GM18870 (cell line): Measurements from ENCODE around the gene STMN3.
"Not testable (repeated sequence)": the region's sequence is repeated elsewhere in the genome, so short reads cannot be mapped to it uniquely, and the experiment has no call there.

ENCODE experiments used
- ATAC-seq: cut with Tn5 transposase; IDR thresholded peaks from one replicate; pipeline ENCODE4 v1.9.1; 2021; ENCODE audit warnings: moderate library complexity; ENCODE audit not compliant: unreplicated experiment

Gene STMN3

DNA sequence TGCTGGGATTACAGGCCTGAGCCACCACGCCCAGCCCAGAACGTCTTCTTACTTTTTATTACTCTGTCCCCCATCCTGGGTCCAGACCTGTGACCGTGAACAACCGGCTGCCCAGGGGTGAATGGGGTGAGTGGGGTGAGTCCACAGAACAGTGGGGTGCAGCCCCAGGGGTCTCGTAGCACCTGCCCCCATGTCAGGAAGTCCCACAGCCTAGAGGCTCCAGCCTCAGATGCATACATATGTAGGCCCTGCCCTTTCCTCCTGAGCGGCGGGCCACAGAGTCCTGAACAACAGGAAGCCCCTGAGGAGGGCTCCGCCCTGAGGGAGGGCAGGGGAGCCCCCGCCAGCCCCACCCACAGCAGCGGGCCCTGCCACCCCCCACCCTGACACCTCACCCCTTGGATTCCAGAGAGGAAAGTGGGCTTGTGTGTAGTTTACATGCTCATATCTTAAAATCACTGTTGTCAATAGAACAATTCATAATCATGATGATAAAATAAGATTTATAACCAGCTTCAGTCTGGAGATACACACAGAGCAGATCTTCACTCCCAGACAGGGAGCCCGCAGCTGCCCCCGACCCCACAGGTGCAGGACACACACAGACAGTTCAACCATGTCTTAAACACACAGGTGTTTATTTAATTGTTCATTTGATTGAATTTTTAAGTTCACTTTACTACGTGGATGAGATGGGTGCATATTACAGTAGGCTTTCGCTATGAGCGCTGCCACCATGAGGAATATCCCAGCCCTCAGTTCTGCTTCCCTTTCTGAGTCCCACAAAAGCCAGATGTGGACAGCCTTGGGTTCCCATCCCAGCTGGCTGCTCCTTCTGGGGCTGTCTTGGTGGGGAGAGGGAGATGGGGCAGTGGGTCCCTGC lies 13.9 kb downstream of the STMN3 start:
- ATAC-seq: no peak

DNA sequence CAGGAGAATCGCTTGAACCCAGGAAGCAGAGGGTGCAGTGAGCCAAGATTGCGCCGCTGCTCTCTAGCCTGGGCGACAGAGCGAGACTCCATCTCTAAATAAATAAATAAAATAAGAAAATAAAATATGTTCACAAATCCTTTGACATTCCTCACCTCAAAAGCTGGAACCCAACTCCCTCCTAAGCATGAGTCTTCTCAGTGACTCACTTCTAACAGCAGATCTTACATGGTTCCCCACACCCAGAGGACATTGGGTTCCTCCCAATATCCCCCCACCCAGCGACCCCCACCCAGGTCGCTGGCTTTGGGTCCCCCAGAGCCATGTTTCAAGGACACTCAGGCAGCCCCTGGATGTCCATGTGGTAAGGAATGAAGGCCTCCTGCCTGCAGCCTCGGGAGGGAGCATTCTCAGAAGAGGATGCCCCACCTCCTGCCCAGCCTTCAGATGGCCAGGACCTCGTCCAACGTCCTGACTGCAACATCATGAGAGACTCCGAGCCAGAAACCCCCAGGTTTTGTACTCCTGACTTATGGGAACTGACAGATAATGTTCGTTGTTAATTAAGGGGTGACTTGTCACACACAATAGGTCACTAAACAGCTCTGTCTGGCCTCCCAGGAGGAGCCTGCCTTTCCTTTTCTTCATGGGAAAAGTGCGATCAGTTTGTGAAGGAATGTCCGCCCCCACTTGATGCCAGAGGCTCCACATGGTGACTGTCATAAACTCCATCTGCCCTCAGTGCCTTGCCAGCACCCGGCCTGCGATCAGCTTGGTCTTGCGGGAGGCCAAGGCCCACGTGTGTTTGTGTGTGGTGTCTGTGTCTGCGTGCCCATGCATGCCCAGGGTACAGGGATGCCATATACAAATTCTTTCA lies 16.2 kb downstream of the STMN3 start:
- ATAC-seq: no peak

DNA sequence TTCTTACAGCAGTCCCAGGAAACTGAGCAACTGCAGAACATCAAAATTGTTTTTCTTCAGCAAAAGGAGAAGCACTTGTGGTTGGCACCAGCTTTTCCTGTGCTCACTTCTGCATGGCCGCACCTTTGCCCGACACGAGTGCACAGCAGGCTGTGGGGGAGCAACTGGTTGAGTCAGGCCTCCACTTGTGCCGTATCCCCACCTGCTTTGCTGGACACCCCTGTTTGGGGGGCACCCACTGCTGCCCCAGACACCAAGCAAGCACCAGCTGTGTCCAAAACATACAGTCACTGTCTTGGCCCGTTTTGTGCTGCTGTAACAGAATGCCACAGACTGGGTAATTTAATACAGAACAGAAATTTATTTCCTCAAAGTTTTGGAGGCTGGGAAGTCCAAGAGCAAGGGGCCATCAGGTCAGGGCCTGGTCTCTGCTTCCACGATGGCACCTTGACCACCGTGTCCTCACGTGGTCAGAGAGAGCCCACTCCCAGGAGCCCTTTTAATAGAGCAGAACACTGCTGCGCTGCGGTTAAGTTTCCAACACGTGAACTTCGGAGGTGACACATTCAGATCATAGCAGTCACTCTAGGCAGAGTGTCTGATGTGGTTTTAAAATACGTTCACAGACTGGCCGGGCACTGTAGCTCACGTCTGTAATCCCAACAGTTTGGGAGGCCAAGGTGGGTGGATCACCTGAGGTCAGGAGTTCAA lies 17.6 kb downstream of the STMN3 start:
- ATAC-seq: no peak

DNA sequence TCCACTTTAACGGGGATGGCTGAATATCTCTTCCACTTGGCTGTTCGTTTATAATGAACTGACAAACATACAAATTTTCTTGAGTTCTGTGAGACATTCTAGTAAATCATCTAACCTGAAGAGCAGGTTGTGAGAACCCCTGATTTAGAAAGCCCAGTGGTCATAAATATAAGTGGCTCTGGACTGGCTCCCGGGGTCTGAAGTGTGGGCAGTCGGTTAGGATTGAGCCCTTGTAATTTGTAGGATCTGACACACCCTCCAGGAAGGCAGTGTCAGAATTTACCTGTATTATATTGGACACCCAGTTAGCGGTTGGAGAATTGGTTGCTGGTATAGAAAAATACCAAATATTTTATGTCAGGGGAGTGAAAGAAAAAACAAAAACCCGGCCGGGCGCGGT lies 19.5 kb downstream of the STMN3 start:
- no peak for ATAC-seq

DNA sequence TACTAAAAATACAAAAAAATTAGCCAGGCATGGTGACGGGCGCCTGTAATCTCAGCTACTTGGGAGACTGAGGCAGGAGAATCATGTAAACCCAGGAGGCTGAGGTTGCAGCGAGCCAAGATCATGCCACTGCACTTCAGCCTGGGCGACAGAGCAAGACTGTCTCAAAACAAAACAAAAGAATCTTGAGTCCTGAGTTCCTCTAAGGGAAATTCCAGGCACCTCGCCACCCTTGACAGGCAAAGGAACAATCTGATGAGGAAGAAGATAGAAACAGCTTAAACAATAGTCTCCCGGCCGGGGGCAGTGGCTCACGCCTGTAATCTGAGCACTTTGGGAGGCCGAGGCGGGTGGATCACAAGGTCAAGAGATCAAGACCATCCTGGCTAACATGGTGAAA lies 21.8 kb downstream of the STMN3 start:
- ATAC-seq: not testable (repeated sequence)

DNA sequence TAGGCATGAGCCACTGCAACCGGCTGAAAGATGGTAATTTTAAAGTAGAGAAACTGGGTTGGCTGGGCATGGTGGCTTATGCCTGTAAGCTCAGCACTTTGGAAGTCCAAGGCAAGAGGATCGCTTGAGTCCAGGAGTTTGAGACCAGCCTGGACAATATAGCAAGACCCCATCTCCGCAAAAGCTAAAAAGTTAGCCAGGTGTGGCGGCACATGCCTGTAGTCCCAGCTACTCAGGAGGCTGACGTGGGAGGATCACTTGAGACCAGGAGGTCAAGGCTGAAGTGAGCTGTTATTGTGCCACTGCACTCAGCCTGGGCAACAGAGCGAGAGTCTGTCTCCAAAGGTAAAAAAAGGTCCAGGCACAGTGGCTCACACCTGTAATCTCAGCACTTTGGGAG lies 22.3 kb downstream of the STMN3 start:
- not testable (repeated sequence) for ATAC-seq

DNA sequence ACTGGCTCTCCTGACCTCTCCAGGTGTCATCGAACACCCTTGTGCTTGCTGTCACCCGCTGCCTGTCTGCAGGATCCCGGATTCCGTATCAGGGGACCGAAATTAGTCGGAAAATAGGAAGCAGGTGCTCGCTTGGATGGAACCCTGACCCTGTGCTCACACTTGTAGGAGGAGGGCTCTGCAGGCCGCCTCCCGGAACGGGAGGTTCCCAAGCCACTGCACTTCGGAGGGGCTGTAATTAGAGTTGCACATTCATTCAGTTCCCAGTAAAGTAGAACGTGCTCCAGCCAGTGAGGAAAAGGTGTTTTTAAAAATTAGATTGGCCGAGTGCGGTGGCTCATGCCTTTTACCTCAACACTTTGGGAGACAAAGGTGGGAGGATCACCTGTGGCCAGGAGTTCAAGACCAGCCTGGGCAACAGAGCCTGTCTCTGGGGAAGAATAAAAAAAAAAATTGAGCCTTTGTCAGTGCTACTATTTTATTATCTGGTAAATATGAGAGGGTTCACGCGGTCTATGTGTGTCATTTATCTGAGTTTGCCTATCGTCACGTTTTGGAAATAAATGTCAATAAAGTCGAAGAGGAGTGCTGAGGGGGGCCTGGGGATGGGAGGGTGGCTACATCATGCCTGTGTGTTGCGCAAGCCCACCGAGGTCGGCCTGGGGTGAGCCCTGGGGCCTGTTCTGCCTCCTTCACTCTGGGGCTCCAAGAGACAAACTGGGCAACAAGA lies 24.8 kb downstream of the STMN3 start:
- ATAC-seq: no peak

DNA sequence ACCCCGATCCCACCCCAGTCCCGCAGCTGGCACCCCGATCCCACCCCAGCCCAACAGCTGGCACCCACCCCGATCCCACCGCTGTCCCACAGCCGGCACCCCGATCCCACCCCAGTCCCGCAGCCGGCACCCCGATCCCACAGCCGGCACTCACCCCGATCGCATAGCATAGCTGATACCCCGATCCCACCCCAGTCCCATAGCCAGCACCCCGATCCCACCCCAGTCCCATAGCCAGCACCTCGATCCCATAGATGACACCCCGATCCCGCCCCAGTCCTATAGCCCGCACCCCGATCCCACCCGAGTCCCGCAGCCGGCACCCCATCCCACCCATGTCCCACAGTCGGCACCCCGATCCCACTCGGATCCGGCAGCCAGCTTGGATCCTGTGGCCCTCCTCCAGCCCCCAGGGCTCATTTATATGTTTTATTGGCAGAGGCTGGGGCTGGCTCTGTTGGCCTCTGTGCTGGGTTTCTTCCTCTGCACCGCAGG lies 25.4 kb downstream of the STMN3 start:
- ATAC-seq: no peak

DNA sequence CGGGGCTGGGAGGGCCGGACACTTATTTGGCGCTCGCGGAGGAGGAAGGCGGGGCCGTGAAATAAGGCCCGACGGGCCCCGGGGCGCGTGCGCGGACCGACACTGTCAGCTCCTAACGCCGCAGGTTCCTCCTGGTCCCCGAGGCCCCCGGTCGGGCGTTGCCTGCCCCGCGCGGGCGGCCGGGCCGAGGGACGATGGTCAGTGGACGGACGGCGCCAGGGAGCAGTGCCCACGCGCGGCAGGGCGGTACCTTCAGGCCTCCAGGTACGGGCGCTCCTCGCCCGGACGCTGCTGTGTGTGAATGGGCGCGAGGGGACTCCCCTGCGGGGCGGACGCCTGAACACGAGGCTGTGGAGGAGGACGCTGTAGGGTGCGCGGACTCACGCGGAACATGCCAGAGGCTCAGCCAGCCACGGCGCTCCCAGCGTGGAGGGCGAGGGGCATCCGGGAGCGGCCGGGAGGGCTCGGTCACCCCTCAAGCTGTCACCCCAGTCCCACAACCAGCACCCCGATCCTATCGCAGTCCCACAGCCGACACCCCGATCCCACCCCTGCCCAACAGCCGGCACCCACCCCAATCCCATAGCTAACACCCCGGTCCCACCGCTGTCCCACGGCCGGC lies 26.0 kb downstream of the STMN3 start:
- peak; percentile 54 for ATAC-seq

DNA sequence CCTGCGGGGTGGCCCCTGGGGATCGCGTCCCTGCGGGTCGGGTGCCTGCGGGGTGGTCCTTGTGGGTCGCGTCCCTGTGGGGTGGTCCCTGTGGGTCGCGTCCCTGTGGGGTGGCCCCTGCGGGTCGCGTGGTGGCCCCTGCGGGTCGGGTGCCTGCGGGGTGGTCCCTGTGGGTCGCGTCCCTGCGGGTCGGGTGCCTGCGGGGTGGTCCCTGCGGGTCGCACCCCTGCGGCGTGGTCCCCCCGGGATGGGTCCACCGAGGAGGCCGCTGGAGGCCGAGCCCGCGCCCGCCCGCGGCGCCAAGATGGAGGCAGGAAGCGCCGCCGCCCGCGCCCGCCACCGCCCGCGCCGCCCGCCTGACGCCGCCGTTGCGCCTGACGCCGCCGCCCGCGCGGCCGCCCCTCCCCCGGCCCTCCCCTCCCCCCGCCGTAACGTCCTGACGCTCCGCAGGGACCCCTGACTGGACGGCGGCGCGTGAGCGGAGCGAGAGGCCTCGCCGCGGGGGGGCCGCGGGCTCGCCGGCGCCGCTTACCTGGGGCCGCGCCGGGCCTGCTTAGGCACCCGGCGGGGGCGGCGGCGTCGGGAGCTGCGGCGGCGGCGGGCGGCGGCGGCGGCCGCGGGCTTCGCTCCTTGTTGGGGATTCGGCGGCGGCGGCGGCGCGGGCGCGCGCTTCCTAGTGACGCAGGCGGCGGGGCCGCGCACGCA lies 26.6 kb downstream of the STMN3 start, which contains the start of gene GMEB2:
Gene GMEB2, minus strand, starts transcription at position 678 of the 705 bp plus-strand sequence. CDS start 7,704 bp downstream, outside the sequence.
- no peak for ATAC-seq

DNA sequence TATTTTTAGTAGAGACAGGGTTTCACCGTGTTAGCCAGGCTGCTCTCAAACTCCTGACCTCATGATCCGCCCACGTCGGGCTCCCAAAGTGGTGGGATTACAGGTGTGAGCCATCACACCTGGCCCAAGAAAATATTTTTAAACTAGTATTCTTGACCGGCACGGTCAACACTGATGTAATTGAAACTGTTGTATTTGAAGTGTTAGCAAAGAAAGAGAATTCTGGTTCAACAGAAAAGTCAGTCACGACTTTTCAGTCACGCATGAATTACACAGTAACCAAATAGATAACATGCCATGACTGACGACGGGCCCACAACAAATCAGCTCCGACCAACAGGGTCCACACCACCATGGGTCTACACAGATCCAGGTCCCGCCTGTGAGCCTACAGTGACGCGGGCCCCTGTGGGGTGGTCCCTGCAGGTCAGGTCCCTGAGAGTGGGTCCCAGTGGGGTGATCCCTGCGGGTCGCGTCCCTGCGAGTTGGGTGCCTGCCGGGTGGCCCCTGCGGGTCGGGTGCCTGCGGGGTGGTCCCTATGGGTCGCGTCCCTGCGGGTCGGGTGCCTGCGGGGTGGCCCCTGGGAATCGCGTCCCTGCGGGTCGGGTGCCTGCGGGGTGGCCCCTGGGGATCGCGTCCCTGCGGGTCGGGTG lies 27.3 kb downstream of the STMN3 start:
- ATAC-seq: no peak

DNA sequence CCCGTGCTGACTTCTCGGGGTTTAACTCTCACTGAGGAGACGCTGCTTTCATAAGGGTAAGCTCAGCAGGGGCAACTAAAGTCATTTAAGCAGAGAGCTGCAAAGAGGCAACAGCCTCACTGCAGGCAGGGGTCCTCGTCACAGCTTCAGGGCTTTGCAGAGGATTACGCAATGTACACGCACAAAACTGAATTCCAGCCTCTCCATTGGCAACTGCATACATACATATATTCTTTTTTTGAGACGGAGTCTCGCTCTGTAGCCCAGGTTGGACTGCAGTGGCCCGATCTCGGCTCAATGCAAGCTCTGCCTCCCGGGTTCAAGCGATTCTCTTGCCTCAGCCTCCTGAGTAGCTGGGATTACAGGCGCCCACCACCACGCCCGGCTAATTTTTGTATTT lies 28.7 kb downstream of the STMN3 start:
- no peak for ATAC-seq

DNA sequence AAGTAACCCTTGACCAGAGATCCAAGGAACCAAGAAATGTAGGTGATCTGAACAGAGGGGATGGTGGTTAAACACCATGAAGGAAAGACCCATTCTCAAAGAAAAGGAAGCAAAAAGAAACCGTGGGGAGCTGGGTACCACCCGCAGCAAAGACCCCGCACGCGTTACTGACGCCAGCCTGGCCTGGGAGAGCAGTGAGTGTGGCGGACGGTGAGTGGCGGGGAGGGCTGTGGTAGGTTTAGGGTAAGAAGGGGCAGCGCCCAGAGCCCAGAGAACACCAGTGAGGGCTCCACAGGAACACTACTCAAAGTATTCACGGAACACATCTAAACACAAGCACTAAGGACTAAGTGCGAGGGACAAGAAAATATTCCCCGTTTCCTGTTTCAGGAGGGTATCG lies 30.5 kb downstream of the STMN3 start:
- ATAC-seq: no peak

DNA sequence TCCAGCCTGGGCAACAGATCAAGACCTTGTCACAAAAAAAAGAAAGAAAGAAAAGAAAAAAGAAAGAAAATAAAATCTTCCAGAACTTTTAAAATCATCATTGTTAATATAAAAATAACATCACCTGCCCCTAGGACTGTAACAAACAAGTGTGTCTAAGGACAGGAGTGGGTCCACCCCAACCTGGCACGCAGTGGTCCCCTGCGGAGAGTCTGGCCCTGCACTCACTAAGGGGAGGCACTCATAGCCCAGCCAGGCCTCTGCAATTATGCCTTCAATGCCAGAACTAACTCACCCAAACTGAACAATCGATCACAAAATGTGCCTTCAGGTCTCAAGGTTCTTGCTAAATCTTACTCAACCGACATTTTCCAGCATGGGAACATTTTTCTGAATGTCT lies 31.1 kb downstream of the STMN3 start:
- no peak for ATAC-seq

DNA sequence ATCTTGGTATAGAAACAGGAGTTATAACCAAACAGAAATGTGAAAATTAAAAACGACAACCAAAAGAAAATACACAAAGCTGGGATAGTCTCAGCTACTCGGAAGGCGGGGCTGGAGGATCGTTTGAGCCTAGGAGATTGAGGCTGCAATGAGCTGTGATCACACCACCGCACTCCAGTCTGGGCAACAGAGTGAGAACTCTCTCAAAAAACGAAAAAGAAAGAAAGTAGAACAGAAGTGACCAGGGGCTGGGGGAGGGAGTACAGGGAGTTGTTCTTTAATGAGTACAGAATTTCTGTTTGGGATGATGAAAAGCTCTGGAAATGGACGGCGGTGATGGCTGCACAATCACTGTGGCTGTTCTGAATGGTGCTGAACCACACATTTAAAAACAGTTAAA lies 32.2 kb downstream of the STMN3 start:
- no peak for ATAC-seq

DNA sequence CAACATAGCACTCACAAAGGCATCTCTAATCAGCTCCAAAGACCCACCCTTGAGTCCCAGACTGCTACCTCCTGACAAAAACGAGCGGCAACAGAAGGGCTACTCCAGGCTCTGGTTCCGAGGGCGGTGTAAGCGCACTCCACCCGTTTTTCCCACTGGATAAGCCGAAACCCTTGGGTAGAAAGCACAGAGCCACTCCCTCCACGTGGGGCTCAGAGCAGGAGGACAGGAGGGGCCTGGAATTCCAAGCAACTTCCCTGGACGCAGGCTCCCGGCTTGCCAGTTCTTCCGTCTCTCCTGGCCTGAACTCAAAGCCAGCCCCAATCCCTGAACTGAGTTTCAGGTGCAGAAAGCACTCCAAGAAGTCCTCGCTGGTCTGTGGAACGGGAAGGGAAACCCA lies 33.7 kb downstream of the STMN3 start:
- no peak for ATAC-seq

DNA sequence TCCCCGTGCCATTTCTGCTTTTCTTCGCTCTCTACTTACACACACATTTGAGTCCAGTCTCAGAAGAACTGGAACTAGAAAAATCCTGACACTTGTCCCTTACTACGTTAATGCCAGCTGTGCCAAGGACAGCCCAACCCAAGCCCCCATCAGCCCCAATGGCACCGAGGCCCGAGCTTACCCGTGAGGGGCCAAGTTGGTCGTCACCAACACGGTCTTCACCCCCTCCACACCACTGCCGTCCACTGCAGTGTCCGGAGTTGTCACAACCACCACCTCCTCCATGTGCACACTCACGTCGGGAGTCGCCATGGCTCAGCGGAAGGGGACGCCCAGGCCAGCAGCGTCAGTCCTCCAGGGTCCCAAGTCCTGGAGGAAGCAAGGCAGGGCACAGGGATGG lies 34.1 kb downstream of the STMN3 start:
- no peak for ATAC-seq

DNA sequence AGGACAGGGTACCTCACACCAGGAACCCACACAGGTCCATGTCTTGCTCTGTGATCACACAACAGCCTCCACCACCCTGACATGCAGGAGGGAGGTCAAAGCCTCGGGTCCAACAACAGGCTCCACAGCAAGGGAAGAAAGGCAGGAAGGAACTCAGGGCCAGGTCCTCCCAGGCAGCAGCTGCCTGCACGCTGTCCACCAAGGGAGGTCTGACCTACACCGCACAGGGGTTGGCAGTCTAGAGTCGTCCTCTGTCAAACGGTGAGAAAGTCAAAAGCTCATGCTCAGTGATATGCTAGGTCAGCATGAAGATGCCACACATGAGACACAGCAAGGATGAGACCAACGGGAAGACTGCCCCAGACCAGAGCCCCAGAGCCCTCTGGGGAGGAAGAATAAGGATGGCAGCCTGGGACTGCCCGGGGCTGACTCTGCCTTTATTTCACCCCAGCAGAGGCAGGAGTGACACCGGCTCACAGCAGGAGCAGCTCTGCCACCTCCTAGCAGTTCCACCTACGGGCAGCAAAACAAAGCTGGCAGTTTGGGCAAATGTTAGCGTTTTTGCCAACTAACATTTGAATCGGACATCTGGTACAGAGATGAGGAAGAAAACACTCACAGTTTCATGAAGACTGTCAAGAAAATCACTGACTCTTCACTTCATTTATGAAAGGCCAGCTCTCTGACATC lies 34.8 kb downstream of the STMN3 start:
- ATAC-seq: no peak
